AG04449 (cell line): Measurements from ENCODE around the gene COBLL1.

Source experiments
- CTCF ChIA-PET: fragments of 350-600 bp; formaldehyde crosslinking; extraction: SDS; loops from one replicate; lab custom pipeline; 2021; ENCODE audit warnings: antibody characterized with exemption; lab: Yijun Ruan, JAX
- POLR2A ChIA-PET: fragments of 400-600, 350-600 bp; formaldehyde crosslinking; extraction: SDS; loops from one replicate; lab custom pipeline; 2020; ENCODE audit warnings: antibody characterized with exemption, inconsistent platforms; lab: Yijun Ruan, JAX
- DNase-seq: peaks from one replicate; pipeline ENCODE4 v3.0.0-alpha.2; 2010; ENCODE audit warnings: low read depth, low spot score
- H3K4me3 ChIP-seq: 2 replicates; pipeline ENCODE4 v1.5.1; 2011; ENCODE audit warnings: low read depth, mild to moderate bottlenecking, control low read depth, low read length
- CTCF ChIP-seq: IDR thresholded peaks from one replicate; pipeline ENCODE4 v1.5.1; 2011; ENCODE audit warnings: mild to moderate bottlenecking, moderate library complexity, low read length, control low read depth, inconsistent platforms; ENCODE audit not compliant: insufficient read depth; ENCODE audit errors: missing control alignments

Gene COBLL1

GRCh38 chr2:164831887-164832286 is 9.7 kb downstream of the COBLL1 start:
- no peak overlapping the region for H3K4me3 ChIP-seq
- no peak for TF ChIP-seq CTCF
- no peak for DNase-seq
- POLR2A ChIA-PET: no interaction called here
- CTCF ChIA-PET: interaction anchor here (1.2 to 10.4 kb wide), 3 partner anchors 10 to 24 kb away, joined by 3 to 63 read pairs (median 4); partner anchors contain the start of gene COBLL1

- ChIA-PET CTCF (interaction anchor here (10.4 kb wide), 1 partner anchor 11 kb away, joined by 63 read pairs; the partner anchor contains the start of gene COBLL1), POLR2A (no interaction called here)
- TF ChIP-seq CTCF: no peak
- H3K4me3 ChIP-seq: no peak overlapping the region
- DNase-seq: no peak
Observed at GRCh38 chr2:164831180-164831579, 10.4 kb downstream of the COBLL1 start.

- no peak for TF ChIP-seq CTCF
- H3K4me3 ChIP-seq: no peak overlapping the region
- no peak for DNase-seq
- ChIA-PET CTCF (interaction anchor here (10.4 kb wide), 1 partner anchor 16 kb away, joined by 63 read pairs; the partner anchor contains the start of gene COBLL1), POLR2A (no interaction called here)
Observed at GRCh38 chr2:164826293-164827243, 15.1 kb downstream of the COBLL1 start.

- CTCF ChIA-PET: interaction anchor here (10.4 kb wide), 1 partner anchor 17 kb away, joined by 63 read pairs; the partner anchor contains the start of gene COBLL1
- H3K4me3 ChIP-seq: no peak overlapping the region
- POLR2A ChIA-PET: no interaction called here
- no peak for TF ChIP-seq CTCF
- DNase-seq: no peak
Observed at GRCh38 chr2:164824872-164825271, 16.8 kb downstream of the COBLL1 start.

- POLR2A ChIA-PET: no interaction called here
- CTCF ChIA-PET: interaction anchor here (10.4 kb wide), 1 partner anchor 19 kb away, joined by 63 read pairs; the partner anchor contains the start of gene COBLL1
- DNase-seq: no peak
- no peak for TF ChIP-seq CTCF
- no peak overlapping the region for H3K4me3 ChIP-seq
Observed at GRCh38 chr2:164823126-164823525, 18.5 kb downstream of the COBLL1 start.

- TF ChIP-seq CTCF: no peak
- no peak for DNase-seq
- H3K4me3 ChIP-seq: no peak overlapping the region
- ChIA-PET POLR2A (no interaction called here), CTCF (interaction anchor here (1.5 kb wide), 1 partner anchor 11 kb away, joined by 4 read pairs; no protein-coding TSS in a partner anchor)
Observed at GRCh38 chr2:164821338-164821737, 20.3 kb downstream of the COBLL1 start.
